Lower leg skin (tissue), 4 donors: ENCODE measurements around the gene CLSTN2. TPM values are rescaled to one million over a fixed set of nuclear protein-coding genes. Genes with fewer than 3 reads are reported as not detected.

Experiments
- DNase-seq, 2 donors: peaks; one replicate each; pipeline ENCODE4 v3.0.0-alpha.2; 2019; ENCODE audit warnings: low spot score in 2 of 2
- H3K4me3 ChIP-seq: fragments of 200-600 bp; sonication (generic); 2 replicates; pipeline ENCODE4 v1.5.1; 2017; ENCODE audit warnings: mild to moderate bottlenecking, low read depth; ENCODE audit not compliant: poor library complexity, severe bottlenecking
- POLR2A ChIP-seq, 2 donors: fragments of 450-650 bp; IDR thresholded peaks; one replicate each; pipeline ENCODE4 v1.6.1; 2016 to 2017; ENCODE audit warnings: antibody characterized with exemption in 2 of 2, mild to moderate bottlenecking in 1 of 2, moderate library complexity in 1 of 2
- WGBS, 2 donors: methylation state at CpG; one replicate each; pipeline ENCODE4 v1.1.5; 2018; 5-methylcytosine and 5-hydroxymethylcytosine counted together
- intact Hi-C: fragments of 100-400 bp; cut with DNase I; formaldehyde crosslinking; loops from one replicate; pipeline ENCODE4 v1.15.0; 2023; ENCODE audit warnings: low total_unique reads
- total RNA-seq, 4 donors: library from RNA; depleted of rRNA; stranded (reverse); fragments of >200 nt; gene quantifications; one replicate each; pipeline ENCODE4 v1.1.0, GENCODE V29; 2016
- TF ChIP-seq, protein P1 (sequence below), 3 donors: fragments of 450-650 bp; IDR thresholded peaks; one replicate each; pipeline ENCODE4 v1.5.1; 2016; ENCODE audit warnings: antibody characterized with exemption in 3 of 3, mild to moderate bottlenecking in 3 of 3, moderate library complexity in 2 of 3

CLSTN2 gene
- 1 to 10 TPM; 3.1 to 7.9 (median 4.7) TPM for total RNA-seq

DNA sequence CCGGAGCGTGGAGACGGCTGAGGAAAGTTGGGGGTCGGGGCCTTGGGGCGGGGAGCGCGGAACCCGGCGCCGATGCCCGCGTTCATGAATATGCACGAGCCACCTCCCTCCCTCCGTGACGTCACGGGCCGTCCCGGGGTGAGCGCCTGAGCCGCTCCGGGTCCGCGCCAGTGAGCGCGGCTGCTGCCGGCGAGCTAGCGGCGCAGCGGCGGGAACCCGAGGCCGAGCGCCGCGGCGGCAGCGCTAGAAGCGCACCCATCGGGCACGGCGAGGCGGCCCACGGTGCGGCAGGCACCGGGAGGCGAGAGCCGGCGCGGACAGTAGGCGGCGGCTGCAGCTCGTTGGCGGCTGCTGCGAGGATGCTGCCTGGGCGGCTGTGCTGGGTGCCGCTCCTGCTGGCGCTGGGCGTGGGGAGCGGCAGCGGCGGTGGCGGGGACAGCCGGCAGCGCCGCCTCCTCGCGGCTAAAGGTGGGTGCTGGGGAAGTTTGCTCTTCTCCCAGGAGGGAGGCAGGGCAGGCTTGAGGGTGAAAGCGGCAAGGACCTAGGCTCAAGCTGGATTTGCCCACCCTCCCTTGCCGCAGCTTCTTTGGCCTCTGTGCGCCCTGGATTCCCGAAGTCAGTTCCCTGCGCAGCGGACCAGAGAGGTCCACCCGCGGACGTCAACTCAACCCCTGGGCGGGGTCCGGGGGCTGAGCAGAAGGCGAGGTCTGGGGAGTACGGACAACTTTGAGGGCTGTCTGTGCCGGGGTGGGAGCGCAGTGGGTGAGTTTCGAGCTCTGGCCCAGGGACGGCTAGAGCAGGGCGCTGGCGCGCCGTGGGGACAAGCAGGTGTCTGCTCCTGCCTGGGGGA is at the start of gene CLSTN2:
CLSTN2 (plus strand) TSS at position 170 of the 850 bp plus-strand sequence.
- DNase-seq, result peak; percentile 29 to 91
- TF ChIP-seq POLR2A (IDR thresholded peaks at IDR 0.05), result no peak
- TF ChIP-seq, protein P1, sequence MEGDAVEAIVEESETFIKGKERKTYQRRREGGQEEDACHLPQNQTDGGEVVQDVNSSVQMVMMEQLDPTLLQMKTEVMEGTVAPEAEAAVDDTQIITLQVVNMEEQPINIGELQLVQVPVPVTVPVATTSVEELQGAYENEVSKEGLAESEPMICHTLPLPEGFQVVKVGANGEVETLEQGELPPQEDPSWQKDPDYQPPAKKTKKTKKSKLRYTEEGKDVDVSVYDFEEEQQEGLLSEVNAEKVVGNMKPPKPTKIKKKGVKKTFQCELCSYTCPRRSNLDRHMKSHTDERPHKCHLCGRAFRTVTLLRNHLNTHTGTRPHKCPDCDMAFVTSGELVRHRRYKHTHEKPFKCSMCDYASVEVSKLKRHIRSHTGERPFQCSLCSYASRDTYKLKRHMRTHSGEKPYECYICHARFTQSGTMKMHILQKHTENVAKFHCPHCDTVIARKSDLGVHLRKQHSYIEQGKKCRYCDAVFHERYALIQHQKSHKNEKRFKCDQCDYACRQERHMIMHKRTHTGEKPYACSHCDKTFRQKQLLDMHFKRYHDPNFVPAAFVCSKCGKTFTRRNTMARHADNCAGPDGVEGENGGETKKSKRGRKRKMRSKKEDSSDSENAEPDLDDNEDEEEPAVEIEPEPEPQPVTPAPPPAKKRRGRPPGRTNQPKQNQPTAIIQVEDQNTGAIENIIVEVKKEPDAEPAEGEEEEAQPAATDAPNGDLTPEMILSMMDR (IDR thresholded peaks at IDR 0.05), result no peak
- H3K4me3 ChIP-seq, result peak within 1 kb of the TSS; percentile 10
- WGBS, 2 donors, result 0 to 1% methylated on average over 19 to 63 of the region's 89 CpGs
- intact Hi-C loops, result no loop called here

DNA sequence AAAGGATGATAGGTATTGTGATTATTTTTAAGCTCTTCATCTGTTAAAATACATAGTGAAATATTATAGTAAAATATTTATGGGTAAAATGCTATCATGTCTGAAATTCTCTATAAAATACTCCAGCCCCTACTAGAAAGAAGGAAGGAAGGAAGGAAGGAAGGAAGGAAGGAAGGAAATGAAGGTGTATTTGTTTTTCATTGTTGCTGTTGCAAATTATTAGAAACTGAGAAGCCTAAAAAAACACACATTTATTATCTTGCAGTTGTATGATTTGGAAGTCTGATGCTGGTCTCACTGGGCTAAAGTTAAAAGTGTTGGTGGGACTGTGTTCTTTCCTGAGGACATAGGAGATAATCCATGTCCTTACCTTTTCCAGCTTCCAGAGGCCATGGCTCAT is 47.6 kb upstream of the CLSTN2 start:
- no peak overlapping the region for H3K4me3 ChIP-seq
- no peak for TF ChIP-seq POLR2A (IDR thresholded peaks at IDR 0.05)
- TF ChIP-seq, protein P1 (IDR thresholded peaks at IDR 0.05), result no peak
- DNase-seq, result no peak
- intact Hi-C loops, result no loop called here

DNA sequence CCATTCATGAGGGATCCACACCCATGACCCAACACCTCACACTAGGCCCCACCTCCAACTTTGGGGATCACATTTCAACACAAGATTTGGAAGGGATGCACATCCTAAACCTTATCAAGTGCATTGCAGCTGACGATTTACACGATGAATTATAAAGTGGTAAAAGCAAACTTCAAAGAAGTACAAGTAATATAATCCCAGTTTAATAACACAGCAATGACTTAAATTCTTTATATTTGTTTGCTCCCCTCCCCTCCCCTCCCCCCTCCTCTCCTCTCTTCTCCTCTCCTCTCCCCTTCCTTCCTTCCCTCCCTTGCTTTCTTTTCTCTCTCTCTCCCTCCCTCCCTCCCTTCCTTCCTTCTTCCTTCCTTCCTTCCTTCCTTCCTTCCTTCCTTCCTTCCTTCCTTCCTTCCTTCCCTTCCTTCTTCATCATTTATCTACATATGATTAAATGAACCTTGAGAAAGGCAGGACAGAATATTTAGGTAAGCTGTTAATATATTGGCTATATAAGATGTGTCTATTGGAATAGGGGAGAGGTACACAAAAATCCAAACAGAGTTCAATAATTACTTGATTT is 46.3 kb upstream of the CLSTN2 start:
- 85 to 88% methylated on average over 2 of the region's 2 CpGs for WGBS, 2 donors
- intact Hi-C loops, result no loop called here
- no peak for DNase-seq
- TF ChIP-seq POLR2A (IDR thresholded peaks at IDR 0.05), result no peak
- TF ChIP-seq, protein P1 (IDR thresholded peaks at IDR 0.05), result no peak
- no peak overlapping the region for H3K4me3 ChIP-seq

DNA sequence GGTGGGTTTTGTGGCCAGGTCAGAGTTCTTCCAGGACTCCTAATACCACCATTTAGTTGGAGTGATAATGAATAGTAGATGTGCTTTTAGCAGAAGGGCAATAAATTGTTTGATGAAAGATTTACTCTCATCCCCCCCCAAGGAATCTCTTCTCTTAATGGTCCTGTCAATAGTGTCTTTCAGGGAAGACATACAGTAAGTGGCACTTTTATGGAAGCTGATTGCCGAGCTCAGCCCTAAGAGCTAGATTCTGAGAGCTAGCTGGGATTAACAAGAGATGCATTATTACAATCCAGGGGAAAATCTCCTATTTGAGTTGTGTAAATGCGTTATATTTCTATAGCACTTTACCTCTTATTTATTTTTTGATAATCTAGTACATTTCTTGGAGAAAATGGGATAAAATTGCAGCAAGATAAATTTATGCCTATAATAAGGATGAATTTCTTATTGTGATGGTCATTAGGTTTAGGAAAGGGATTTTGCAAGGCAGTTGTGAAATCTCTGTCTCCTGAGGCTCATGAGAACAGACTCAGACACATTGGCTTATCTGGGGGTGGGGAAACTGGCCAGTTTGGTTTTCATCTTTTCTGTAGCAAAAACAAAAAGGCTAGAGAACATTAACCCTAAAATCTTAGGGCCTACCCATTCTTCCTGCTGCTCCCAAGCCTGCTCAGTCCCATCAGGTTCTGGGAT is 41.6 kb upstream of the CLSTN2 start:
- H3K4me3 ChIP-seq, result no peak overlapping the region
- 76 to 77% methylated on average over 2 of the region's 2 CpGs for WGBS, 2 donors
- TF ChIP-seq, protein P1 (IDR thresholded peaks at IDR 0.05), result no peak
- no peak for TF ChIP-seq POLR2A (IDR thresholded peaks at IDR 0.05)
- intact Hi-C loops, result no loop called here
- peak in 1 of 2 donors; percentile 42 for DNase-seq

DNA sequence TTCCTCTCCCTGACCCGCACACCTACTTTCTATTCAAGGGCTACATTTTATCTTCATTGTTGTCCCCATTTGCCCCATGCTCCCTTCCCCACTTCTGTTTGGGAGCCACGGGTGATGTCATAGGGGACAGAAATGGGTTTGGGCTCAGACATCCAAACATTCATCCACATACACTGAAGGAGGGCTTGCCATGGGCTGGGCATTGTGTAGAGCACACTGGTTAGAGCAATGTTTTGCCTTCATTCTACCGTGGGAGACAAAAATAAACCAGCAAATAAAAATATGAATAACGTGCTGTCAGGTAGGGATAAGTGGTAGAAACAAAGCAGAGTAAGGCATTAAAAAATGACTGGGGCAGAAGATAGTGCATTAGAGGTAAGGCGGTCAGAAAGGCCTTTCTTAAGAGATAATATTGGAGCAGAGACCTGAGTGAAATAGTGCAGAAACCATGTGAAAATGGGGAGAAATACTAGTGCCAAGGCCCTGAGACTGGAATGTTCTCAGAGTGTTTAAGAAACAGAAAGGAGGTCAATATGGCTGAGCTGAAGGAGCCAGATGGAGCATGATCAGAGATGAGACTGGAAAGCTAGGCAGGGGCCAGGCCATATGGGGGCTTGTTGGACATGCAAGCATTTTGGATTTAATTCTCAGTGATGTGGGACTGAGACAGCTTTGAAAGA is 40.9 kb upstream of the CLSTN2 start:
- intact Hi-C loops, result no loop called here
- 80 to 82% methylated on average over 5 of the region's 5 CpGs for WGBS, 2 donors
- no peak overlapping the region for H3K4me3 ChIP-seq
- DNase-seq, result no peak
- no peak for TF ChIP-seq POLR2A (IDR thresholded peaks at IDR 0.05)
- TF ChIP-seq, protein P1 (IDR thresholded peaks at IDR 0.05), result no peak
